NCI-H1436 (cell line): Measurements from ENCODE around the gene F2R.
"Not testable (repeated sequence)": the region's sequence is repeated elsewhere in the genome, so short reads cannot be mapped to it uniquely, and the experiment has no call there.

Experiments used
- DNase-seq: peaks from one replicate; lab custom pipeline; 2025; lab: John Stamatoyannopoulos, UW

Gene F2R

DNA sequence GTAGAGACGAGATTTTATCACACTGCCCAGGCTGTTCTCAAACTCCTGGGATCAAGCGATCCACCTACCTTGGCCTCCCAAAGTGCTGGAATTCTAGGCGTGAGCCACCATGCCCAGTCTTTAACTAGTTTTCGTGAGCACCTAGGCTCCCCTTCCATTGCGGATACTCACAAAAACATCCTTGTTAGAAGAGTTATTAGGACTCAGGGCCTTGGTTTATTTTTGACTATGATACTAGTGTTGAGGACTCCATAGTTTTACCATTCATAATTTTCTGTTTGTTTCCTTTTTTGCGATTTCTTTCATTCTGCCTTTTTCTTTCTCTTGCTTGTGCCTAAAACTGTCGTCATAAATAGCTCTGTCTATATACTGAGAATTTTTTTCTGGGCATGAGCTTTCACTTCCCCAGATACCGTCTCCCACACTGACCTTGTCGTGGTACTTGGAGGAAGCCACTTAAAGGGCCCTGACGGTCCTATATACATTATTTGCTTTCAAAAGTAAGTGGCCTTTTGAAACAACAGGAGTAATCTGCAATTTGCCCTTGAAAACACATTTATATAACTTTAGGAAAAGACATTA is 5.2 kb downstream of the F2R start:
- DNase-seq: no peak

DNA sequence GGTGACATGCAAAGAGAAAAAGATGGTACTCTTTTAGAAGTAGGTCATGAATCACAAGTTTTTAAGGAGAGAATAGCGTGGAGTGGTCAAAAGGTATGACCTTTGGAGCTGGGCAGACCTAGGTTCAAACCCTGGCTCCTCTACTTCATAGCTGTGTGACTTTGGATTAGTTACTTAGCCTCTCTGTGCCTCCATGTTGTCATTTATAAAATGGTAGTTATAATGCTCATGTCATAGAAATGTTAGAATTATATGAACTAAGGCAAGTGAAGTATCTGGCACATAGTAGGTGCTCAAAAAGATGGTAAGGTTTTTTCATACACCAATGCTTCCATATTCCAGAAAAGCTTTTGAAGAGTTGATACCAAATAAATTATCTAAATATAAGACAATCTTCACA is 7.3 kb downstream of the F2R start:
- DNase-seq: no peak

- no peak for DNase-seq
Observed at GRCh38 chr5:76723906-76724305, 8.0 kb downstream of the F2R start.

DNA sequence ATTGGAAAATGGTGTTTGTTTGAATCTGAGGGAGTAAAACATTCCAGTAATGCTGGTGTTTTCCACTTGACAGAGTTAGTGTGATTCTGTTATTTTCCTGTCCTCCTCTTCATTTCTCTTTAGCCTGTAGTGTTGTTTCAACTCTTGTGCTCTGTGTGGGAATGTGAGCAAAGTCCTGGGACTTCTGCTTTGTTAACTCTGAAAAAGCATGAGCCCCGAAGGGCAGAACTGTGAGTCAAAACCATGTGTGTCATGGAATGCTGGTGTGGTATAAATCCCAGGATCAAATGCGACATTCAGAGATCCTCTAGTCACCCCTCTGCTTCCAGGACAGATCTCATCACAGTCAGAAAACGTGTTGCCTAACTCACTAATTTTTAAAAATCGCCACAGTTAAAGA is 8.9 kb downstream of the F2R start:
- no peak for DNase-seq

DNA sequence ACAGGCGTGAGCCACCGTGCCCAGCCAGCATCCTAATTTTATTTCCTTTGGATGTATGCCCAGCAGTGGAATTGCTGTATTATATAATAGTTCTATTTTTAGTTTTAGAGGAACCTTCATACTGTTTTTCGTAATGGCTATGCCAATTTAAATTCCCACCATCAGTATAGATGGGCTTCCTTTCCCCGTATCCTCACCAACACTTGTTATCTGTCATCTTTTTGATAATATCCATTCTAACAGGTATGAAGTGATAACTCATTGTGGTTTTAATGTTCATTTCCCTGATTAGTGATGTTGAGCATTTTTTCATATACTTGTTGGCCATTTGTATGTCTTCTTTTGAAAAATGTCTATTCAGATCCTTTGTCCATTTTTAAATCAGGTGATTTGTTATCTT is 13.0 kb downstream of the F2R start:
- DNase-seq: no peak

GRCh38 chr5:76729373-76730290 is 13.7 kb downstream of the F2R start:
- DNase-seq: no peak

GRCh38 chr5:76732405-76733048 is 16.6 kb downstream of the F2R start:
- DNase-seq: no peak

GRCh38 chr5:76733049-76733417 is 17.1 kb downstream of the F2R start:
- DNase-seq: no peak

GRCh38 chr5:76735762-76736545 is 20.0 kb downstream of the F2R start:
- DNase-seq: peak; percentile 9

DNA sequence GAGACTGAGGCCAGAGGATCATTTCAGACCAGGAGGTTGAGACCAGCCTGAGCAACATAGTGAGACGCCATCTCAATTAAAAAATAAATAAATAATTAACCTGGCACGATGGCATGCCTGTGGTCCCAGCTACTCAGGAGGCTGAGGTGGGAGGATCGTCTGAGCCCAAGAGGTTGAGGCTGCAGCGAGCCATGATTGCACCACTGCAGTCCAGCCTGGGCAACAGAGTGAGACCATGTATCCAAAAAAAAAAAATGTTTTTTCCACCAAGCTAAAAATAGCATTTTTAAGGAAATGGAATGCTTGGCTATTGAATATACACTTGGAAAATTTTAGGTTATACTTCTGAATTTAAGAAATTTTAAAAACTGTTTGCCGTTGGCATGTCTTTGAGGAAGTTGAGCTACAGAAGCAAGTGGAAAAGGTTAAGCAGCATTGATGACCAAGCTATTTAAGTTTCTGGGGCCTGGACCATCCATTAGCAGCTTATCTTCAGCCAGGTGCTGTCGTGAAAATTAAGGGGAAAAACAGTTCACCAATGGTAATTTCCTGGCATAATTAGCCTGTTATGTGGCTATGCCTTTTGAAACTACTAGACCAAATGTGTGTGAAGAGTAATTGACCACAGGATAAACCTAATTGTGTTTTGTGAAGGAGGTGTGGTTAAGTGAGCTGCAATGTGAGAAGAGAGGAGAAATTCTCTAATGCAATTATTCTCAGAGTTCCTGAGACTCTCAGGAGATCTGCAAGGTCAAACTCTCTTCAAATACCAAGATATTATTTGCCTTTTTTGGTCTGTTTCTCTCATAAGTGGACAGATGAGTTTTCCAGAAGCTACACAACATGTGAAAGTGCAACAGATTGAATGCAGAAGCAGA is 21.0 kb downstream of the F2R start:
- no peak for DNase-seq

DNA sequence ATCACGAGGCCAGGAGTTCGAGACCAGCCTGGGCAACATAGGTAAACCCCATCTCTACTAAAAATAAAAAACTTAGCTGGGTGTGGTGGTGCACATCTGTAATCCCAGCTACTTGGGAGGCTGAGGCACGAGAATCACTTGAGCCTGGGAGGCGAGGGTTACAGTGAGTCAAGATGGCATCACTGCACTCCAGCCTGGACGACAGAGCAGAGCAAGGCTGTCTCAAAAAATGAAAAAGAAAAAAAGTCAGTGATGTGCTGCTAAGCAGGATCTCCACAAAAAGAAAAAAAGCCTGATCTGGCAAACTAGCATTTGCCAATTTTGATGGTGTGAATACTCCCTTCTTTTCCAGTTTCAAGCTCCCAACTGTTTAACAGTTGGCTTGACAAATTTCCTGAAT is 21.9 kb downstream of the F2R start:
- no peak for DNase-seq

DNA sequence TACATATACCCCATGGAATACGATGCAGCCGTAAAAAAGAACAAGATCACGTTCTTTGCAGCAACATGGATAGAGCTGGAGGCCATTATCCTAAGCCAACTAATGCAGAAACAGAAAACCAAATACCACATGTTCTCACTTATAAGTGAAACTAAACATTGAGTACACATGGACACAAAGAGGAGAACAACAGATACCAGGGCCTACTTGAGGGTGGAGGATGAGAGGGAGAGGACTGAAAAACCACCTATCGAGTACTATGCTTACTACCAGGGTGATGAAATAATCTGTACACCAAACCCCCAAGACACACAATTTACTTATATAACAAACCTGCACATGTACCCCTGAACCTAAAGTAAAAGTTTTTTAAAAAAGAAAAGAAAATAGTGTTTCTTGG is 25.6 kb downstream of the F2R start:
- not testable (repeated sequence) for DNase-seq

DNA sequence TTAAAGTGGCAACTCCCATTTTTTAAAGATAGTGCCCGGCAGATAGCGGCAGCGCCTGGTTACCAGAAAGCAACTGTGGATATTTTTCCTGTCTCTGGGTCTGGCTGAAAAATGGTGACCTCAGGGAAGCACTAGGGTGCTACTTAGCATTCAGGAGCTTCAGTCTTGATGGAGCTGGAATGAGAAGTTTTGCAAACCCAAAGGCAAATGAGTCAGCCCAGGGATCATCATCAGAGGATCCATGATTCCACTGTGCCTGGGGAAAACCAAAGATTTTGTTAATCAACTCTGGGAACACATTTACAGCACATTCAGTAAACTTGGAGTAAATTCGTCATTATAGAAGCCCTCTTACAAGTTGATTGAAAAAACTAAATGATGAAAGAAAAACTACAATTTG is 26.7 kb downstream of the F2R start:
- DNase-seq: no peak

- DNase-seq: no peak
Observed at GRCh38 chr5:76744632-76745031, 28.7 kb downstream of the F2R start.

- DNase-seq: no peak
Observed at GRCh38 chr5:76745670-76746069, 29.7 kb downstream of the F2R start.

- DNase-seq: no peak
Observed at GRCh38 chr5:76746677-76747076, 30.8 kb downstream of the F2R start.

- DNase-seq: no peak
Observed at GRCh38 chr5:76747706-76748105, 31.8 kb downstream of the F2R start.

DNA sequence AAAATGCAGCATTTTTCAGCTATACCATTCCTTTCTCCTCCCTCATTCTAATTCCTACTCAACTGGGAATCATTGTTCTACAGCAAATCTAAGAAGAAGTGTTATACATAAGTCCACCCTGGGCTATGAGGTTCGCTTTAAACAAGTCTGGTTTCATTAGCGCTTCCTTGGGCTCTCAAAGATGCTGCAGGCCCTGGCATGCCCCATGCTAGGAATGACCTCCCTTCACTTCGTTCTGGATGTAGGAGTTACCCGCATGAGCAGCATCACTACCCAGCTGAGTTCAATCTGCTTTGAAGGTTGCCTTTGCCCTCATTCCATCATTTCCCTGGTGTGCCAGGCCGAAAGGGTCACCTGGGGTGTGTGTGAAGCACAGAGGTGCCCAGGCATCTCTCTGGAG is 35.4 kb downstream of the F2R start:
- no peak for DNase-seq

DNA sequence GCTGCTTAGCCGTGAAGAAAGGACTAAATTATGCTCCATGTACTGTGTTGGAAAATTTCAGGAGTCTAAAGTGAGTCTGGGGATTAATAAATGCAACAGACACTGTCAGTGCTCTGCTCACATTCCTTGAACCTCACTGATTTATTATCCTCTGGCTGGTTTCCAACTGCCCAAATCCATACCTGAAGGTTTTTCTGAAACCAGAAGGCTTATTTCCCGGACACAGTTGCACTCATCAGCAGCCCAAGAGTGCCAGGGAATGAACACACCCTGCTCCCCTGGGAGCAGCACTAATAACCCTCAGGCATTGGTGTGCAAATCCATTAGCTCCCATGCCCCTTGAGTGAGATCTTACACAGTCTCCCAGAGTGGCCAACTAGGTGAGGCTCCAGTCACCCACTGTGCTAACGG is 38.7 kb downstream of the F2R start:
- DNase-seq: no peak

DNA sequence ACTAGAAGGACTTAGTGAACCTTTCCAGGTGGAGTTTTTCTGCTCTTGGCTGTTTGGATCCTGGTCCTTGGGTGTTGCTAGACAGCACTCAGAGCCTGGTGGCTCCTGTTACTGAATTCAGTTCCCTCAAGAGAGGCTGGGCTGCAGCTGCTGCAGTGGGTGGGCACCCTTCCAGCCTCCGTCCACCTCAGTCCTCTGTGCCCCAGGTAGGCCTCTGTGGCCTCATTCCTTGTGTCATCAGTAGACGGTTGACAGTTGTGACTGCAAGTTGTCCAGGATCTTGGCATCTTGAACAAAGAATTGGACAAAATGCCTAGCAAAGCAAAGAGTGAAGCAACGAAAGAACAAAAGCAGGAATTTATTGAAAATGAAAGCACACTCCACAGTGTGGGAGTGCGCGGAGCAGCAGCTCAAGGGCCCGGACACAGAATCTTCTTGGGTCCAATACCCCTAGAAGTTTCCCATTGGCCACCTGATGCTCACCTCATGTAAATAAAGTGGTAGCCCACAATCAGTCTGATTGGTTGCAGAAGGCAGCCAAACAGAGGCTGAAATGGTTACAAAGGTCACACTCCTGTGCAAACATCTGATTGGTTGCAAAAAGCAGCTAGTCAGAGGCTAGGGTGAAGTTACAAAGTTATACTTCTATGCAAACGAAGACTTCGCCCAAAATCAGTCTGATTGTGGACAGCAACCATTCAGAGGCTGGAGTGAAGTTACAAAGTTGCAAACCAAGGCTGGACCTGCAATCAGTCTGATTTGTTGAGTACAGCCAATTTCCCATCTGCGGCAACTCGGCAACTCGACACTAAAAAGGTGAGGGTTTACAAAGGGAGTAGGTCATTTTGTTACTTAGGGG is 40.1 kb downstream of the F2R start:
- DNase-seq: no peak

GRCh38 chr5:76757049-76757448 is 41.1 kb downstream of the F2R start:
- no peak for DNase-seq
